ENCODE measurements around the gene OASL. TPM values are rescaled to one million over a fixed set of nuclear protein-coding genes. Genes with fewer than 3 reads are reported as not detected.

The OASL gene
- total RNA-seq, 2 donors from 2014 or later, result 0.78 to 1.3 TPM

DNA sequence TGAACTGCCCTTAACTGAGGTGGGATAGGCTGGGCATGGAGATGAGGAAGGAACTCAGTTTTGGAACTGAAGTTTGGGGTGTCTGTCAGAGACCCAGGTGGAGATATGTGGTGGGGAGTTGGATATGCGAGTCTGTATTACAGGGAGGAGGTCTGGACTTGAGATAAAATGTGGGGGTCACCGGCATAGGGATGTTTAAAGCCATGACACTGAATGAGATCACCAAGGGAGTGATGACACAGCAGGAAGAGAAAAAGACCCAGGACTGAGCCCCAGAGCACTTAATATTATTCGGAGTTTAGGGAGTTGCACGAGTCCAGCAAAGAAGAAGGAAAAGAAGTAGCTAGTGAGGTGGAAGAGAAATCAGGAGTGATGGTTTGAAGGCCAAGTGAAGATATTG is 4.0 kb upstream of the OASL start:
- no peak for TF ChIP-seq POLR2A (IDR thresholded peaks at IDR 0.05)
- TF ChIP-seq, protein P1, sequence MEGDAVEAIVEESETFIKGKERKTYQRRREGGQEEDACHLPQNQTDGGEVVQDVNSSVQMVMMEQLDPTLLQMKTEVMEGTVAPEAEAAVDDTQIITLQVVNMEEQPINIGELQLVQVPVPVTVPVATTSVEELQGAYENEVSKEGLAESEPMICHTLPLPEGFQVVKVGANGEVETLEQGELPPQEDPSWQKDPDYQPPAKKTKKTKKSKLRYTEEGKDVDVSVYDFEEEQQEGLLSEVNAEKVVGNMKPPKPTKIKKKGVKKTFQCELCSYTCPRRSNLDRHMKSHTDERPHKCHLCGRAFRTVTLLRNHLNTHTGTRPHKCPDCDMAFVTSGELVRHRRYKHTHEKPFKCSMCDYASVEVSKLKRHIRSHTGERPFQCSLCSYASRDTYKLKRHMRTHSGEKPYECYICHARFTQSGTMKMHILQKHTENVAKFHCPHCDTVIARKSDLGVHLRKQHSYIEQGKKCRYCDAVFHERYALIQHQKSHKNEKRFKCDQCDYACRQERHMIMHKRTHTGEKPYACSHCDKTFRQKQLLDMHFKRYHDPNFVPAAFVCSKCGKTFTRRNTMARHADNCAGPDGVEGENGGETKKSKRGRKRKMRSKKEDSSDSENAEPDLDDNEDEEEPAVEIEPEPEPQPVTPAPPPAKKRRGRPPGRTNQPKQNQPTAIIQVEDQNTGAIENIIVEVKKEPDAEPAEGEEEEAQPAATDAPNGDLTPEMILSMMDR (IDR thresholded peaks at IDR 0.05), result no peak
- no peaks in the 10 kb centered on the region for H3K27me3 ChIP-seq
- H3K27ac ChIP-seq, result no peak overlapping the region
- DNase-seq (no peak), ATAC-seq (no peak)
- H3K36me3 ChIP-seq (replicated peaks in 1 of 2; ENCODE audit: insufficient read depth in 1 of 2, low read depth in 2 of 2), result no peaks in the 10 kb centered on the region
- WGBS, 2 donors, result 71 to 72% methylated on average over 4 of the region's 4 CpGs
- no peaks in the 10 kb centered on the region for H3K9me3 ChIP-seq
- peaks cover 8% of the 10 kb centered on the region for H3K4me1 ChIP-seq
- H3K4me3 ChIP-seq, result no peak overlapping the region
- intact Hi-C loops (cut with DNase I), result no loop called here

DNA sequence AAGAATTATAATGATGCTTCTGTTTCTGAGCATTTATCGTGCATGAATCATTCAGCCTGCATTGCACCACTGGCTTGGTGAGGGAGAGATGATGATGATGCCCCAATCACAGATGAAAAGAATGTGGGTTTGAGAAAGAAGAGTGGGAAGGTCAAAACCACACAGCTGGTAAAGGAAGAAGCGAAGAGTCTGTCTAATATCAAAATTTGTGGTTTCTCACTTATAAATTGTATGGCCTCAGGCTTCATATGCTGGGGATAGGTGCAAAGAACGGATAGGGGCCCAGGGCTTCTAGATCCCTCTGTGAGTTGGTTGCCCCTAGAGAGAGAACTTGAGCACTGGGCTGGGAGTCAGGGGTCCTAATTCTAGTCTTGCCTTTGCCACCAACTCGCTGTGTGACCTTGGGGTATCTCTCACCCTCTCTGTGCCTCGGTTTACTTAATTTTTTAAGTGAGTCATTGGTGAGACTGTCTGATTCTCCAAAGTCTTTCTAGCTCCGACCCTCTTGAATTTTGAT is 2.2 kb downstream of the OASL start:
- Histone ChIP-seq H3K9me3 (no peaks in the 10 kb centered on the region), H3K4me3 (no peak overlapping the region), H3K36me3 (replicated peaks in 1 of 2; ENCODE audit: insufficient read depth in 1 of 2, low read depth in 2 of 2) (no peaks in the 10 kb centered on the region), H3K27ac (no peak overlapping the region), H3K4me1 (peaks cover 8% of the 10 kb centered on the region), H3K27me3 (no peaks in the 10 kb centered on the region)
- intact Hi-C loops (cut with DNase I), result no loop called here
- no peak for DNase-seq
- TF ChIP-seq, protein P1 (IDR thresholded peaks at IDR 0.05), result no peak
- TF ChIP-seq POLR2A (IDR thresholded peaks at IDR 0.05), result no peak
- no peak for ATAC-seq
- WGBS, 2 donors, result 64 to 68% methylated on average over 6 of the region's 6 CpGs

DNA sequence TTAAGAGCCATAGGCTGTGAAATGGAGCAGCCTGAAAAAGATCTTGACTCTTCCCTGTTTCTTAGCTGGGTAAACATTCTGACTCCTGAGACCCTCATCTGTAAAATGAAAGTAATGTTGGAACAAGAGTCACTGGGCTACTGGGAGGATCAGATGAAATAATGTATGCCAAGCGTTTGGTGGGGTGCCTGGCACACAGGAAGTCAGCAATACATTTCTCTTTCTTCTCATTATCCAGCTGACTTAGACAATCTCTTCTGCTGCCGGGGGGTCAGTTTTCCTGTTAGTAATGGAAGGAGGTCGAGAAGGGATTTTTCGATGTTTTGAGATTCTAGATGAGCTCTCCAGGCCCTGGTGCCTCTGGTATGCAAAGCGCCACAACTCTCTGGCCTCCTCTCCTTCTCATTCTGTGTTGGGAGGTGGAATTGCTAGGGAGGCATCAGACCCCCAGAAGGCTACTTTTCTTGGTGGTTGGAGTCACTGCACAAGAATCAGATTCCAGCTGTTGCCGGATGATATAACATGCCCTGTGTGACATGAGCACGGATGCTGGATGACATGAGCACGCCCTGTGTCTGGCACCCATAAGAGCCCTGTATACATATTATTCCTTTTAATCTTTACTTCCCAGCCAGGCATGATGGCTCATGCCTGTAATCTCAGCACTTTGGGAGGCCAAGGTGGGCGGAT is 4.3 kb downstream of the OASL start:
- ATAC-seq (no peak), DNase-seq (no peak)
- no peaks in the 10 kb centered on the region for H3K9me3 ChIP-seq
- no peak overlapping the region for H3K27ac ChIP-seq
- H3K36me3 ChIP-seq (replicated peaks in 1 of 2; ENCODE audit: insufficient read depth in 1 of 2, low read depth in 2 of 2), result no peaks in the 10 kb centered on the region
- WGBS, 2 donors, result 78 to 83% methylated on average over 9 of the region's 9 CpGs
- TF ChIP-seq, protein P1 (IDR thresholded peaks at IDR 0.05), result no peak
- TF ChIP-seq POLR2A (IDR thresholded peaks at IDR 0.05), result no peak
- H3K4me3 ChIP-seq, result no peak overlapping the region
- intact Hi-C loops (cut with DNase I), result no loop called here
- H3K27me3 ChIP-seq, result no peaks in the 10 kb centered on the region
- peaks cover 8% of the 10 kb centered on the region for H3K4me1 ChIP-seq

DNA sequence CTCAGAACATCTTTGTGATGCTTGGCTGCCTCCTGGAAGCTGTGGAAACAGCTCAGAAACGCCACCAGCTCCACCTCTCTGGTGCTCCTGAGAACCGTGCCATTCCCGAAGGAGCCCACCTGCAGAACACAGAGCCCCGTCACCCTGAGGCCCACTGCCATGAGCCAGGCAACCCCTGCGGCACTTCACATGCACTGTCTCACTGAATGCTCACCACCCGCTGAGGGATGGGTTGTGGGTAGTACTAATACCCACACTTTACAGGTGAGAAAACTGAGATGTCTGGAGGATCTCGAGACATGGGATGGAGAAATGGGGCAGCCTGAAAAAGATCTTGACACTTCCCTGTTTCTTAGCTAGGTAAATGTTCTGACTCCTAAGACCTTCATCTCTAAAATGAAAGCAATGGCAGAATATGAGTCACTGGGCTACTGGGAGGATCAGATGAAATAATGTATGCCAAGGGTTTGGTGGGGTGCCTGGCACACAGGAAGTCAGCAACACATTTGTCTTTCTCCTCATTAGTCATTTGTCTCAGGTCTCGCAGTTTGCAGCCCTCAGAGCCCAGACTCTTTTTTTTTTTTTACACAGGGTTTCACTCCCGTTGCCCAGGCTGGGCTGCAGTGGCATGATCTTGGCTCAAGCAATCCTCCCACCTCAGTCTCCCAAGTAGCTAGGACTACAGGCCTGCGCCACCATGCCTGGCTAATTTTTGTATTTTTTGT is 5.3 kb downstream of the OASL start:
- DNase-seq (peak in 1 of 4 donors; percentile 22), ATAC-seq (no peak)
- Histone ChIP-seq H3K36me3 (replicated peaks in 1 of 2; ENCODE audit: insufficient read depth in 1 of 2, low read depth in 2 of 2) (no peaks in the 10 kb centered on the region), H3K4me1 (peaks cover 5% of the 10 kb centered on the region), H3K9me3 (no peaks in the 10 kb centered on the region), H3K4me3 (no peak overlapping the region), H3K27ac (no peak overlapping the region), H3K27me3 (no peaks in the 10 kb centered on the region)
- intact Hi-C loops (cut with DNase I), result no loop called here
- WGBS, 2 donors, result 68 to 72% methylated on average over 10 of the region's 10 CpGs
- no peak for TF ChIP-seq POLR2A (IDR thresholded peaks at IDR 0.05)
- TF ChIP-seq, protein P1 (IDR thresholded peaks at IDR 0.05), result no peak

All from body of pancreas (tissue), 4 donors.